IMR-90 (cell line): ENCODE measurements around the gene KCNJ4. TPM values are rescaled to one million over a fixed set of nuclear protein-coding genes. Genes with fewer than 3 reads are reported as not detected.

Source experiments
- ATAC-seq: fragments of 200-7000 bp; cut with Tn5 transposase; 2 replicates; pipeline ENCODE4 v1.9.1; 2020; ENCODE audit warnings: low read depth, mild to moderate bottlenecking, moderate library complexity
- BruUV-seq: library from RNA; stranded (reverse); fragments of 400-500 nt; replicated peaks from 2 replicates; lab custom pipeline; 2021; lab: Mats Ljungman, UMichigan
- CTCF ChIA-PET: fragments of 300-600 bp; formaldehyde crosslinking; extraction: SDS; loops from one replicate; lab custom pipeline; 2021; ENCODE audit warnings: antibody characterized with exemption; lab: Yijun Ruan, JAX
- POLR2A ChIA-PET: fragments of 300-600 bp; sonication (Branson Sonifier 250); formaldehyde crosslinking; loops from one replicate; lab custom pipeline; 2022; ENCODE audit warnings: antibody characterized with exemption; ENCODE audit not compliant: unreplicated experiment; lab: Charles Lee
- DNase-seq: peaks from one replicate; pipeline ENCODE4 v3.0.0; 2013
- H2AFZ ChIP-seq: replicated peaks from 2 replicates; pipeline ENCODE3; 2013; ENCODE audit warnings: low read length, mild to moderate bottlenecking; ENCODE audit not compliant: poor library complexity
- H2AK5ac ChIP-seq: 2 replicates; pipeline ENCODE4 v1.6.1; 2013; ENCODE audit warnings: low read depth, low read length, inconsistent platforms
- H2AK9ac ChIP-seq: replicated peaks from 2 replicates; pipeline ENCODE3; 2013; ENCODE audit warnings: mild to moderate bottlenecking, low read depth, low read length, moderate library complexity; ENCODE audit not compliant: poor library complexity
- H2BK120ac ChIP-seq: 2 replicates; pipeline ENCODE4 v1.6.1; 2013; ENCODE audit warnings: low read depth, low read length, inconsistent platforms
- H2BK15ac ChIP-seq: 3 replicates; pipeline ENCODE4 v1.6.1; 2013; ENCODE audit warnings: low read depth, low read length, inconsistent platforms
- H2BK20ac ChIP-seq: 2 replicates; pipeline ENCODE4 v1.6.1; 2013; ENCODE audit warnings: low read depth, mild to moderate bottlenecking, inconsistent platforms, low read length, moderate library complexity
- H2BK5ac ChIP-seq: 2 replicates; pipeline ENCODE4 v1.6.1; 2013; ENCODE audit warnings: mild to moderate bottlenecking, low read depth, low read length, inconsistent platforms; ENCODE audit not compliant: poor library complexity, severe bottlenecking
- H3K14ac ChIP-seq: replicated peaks from 2 replicates; pipeline ENCODE4 v1.6.1; 2013; ENCODE audit warnings: low read depth, low read length, inconsistent platforms
- H3K18ac ChIP-seq: 2 replicates; pipeline ENCODE4 v1.6.1; 2013; ENCODE audit warnings: low read depth, low read length, control low read depth
- H3K23ac ChIP-seq: 2 replicates; pipeline ENCODE4 v1.6.1; 2013; ENCODE audit warnings: low read depth, low read length, inconsistent platforms
- H3K27ac ChIP-seq: 2 replicates; pipeline ENCODE4 v1.5.1; 2013; ENCODE audit warnings: mild to moderate bottlenecking, control low read depth, low read length; ENCODE audit not compliant: insufficient read depth
- H3K27me3 ChIP-seq: 2 replicates; pipeline ENCODE4 v1.6.1; 2013; ENCODE audit warnings: low read length; ENCODE audit not compliant: control insufficient read depth, insufficient read depth
- H3K36me3 ChIP-seq: 2 replicates; pipeline ENCODE4 v1.6.1; 2013; ENCODE audit warnings: low read length, mixed read lengths; ENCODE audit not compliant: control insufficient read depth, insufficient read depth
- H3K4ac ChIP-seq: 2 replicates; pipeline ENCODE4 v1.6.1; 2013; ENCODE audit warnings: low read depth, low read length, inconsistent platforms
- H3K4me1 ChIP-seq: 2 replicates; pipeline ENCODE4 v1.6.1; 2013; ENCODE audit warnings: low read length, mixed read lengths; ENCODE audit not compliant: control insufficient read depth, insufficient read depth
- H3K4me2 ChIP-seq: 2 replicates; pipeline ENCODE4 v1.6.1; 2013; ENCODE audit warnings: low read depth, mild to moderate bottlenecking, control low read depth, low read length, moderate library complexity
- H3K4me3 ChIP-seq: 2 replicates; pipeline ENCODE4 v1.5.1; 2013; ENCODE audit warnings: low read depth, mild to moderate bottlenecking, control low read depth, low read length, moderate library complexity; ENCODE audit not compliant: insufficient read depth
- H3K56ac ChIP-seq: 2 replicates; pipeline ENCODE4 v1.6.1; 2013; ENCODE audit warnings: low read length, inconsistent platforms; ENCODE audit not compliant: insufficient read depth; ENCODE audit errors: extremely low read depth
- H3K79me1 ChIP-seq, 2 experiments: 2 replicates each; pipeline ENCODE4 v1.6.1; 2013; ENCODE audit warnings: low read length in 2 of 2, inconsistent platforms in 1 of 2, low read depth in 1 of 2
- H3K9ac ChIP-seq: 2 replicates; pipeline ENCODE4 v1.6.1; 2013; ENCODE audit warnings: low read depth, low read length, control low read depth
- H3K9me1 ChIP-seq: 2 replicates; pipeline ENCODE4 v1.6.1; 2013; ENCODE audit warnings: low read length, inconsistent platforms; ENCODE audit not compliant: insufficient read depth
- H3K9me3 ChIP-seq: 2 replicates; pipeline ENCODE4 v1.6.1; 2013; ENCODE audit warnings: low read length; ENCODE audit not compliant: control insufficient read depth, insufficient read depth
- H4K20me1 ChIP-seq: 2 replicates; pipeline ENCODE4 v1.6.1; 2013; ENCODE audit warnings: low read length, inconsistent platforms; ENCODE audit not compliant: insufficient read depth
- H4K5ac ChIP-seq: 2 replicates; pipeline ENCODE4 v1.6.1; 2013; ENCODE audit warnings: mild to moderate bottlenecking, low read depth, low read length, control low read depth
- H4K8ac ChIP-seq, 2 experiments: 2 replicates each; pipeline ENCODE4 v1.6.1; 2013; ENCODE audit warnings: low read depth in 2 of 2, low read length in 2 of 2, control low read depth in 1 of 2, inconsistent platforms in 1 of 2
- H4K91ac ChIP-seq: 2 replicates; pipeline ENCODE4 v1.6.1; 2013; ENCODE audit warnings: low read depth, low read length, inconsistent platforms; ENCODE audit not compliant: insufficient read depth
- BHLHE40 ChIP-seq: fragments of 150-350 bp; IDR thresholded peaks from 2 replicates; pipeline ENCODE4 v1.6.1; 2016; ENCODE audit warnings: mild to moderate bottlenecking, low read depth, low read length
- CEBPB ChIP-seq: IDR thresholded peaks from 2 replicates; pipeline ENCODE4 v1.6.1; 2012; ENCODE audit warnings: low read depth, low read length, improper control_type of control experiment
- CHD1 ChIP-seq: IDR thresholded peaks from 2 replicates; pipeline ENCODE4 v1.6.1; 2012; ENCODE audit warnings: low read depth, low read length, improper control_type of control experiment
- FOS ChIP-seq: fragments of 150-350 bp; IDR thresholded peaks from 2 replicates; pipeline ENCODE4 v1.6.1; 2016; ENCODE audit warnings: low read depth, low read length
- MAFK ChIP-seq: IDR thresholded peaks from 2 replicates; pipeline ENCODE4 v1.6.1; 2012; ENCODE audit warnings: low read depth, low read length, improper control_type of control experiment
- MAZ ChIP-seq: IDR thresholded peaks from 2 replicates; pipeline ENCODE4 v1.6.1; 2012; ENCODE audit warnings: low read depth, mild to moderate bottlenecking, low read length, improper control_type of control experiment, moderate library complexity, borderline replicate concordance
- MXI1 ChIP-seq: IDR thresholded peaks from 2 replicates; pipeline ENCODE4 v1.6.1; 2012; ENCODE audit warnings: low read depth, mild to moderate bottlenecking, low read length, moderate library complexity, borderline replicate concordance
- NFE2L2 ChIP-seq: fragments of 150-350 bp; IDR thresholded peaks from 2 replicates; pipeline ENCODE4 v1.6.1; 2016; ENCODE audit warnings: low read depth, mild to moderate bottlenecking, low read length
- POLR2A ChIP-seq: IDR thresholded peaks from 2 replicates; pipeline ENCODE4 v1.6.1; 2012; ENCODE audit warnings: mild to moderate bottlenecking, low read depth, low read length
- RAD21 ChIP-seq: IDR thresholded peaks from 2 replicates; pipeline ENCODE4 v1.6.1; 2012; ENCODE audit warnings: low read length, improper control_type of control experiment
- RCOR1 ChIP-seq: IDR thresholded peaks from 2 replicates; pipeline ENCODE4 v1.6.1; 2012; ENCODE audit warnings: mild to moderate bottlenecking, low read length, improper control_type of control experiment; ENCODE audit not compliant: insufficient replicate concordance
- RFX5 ChIP-seq: IDR thresholded peaks from 2 replicates; pipeline ENCODE4 v1.8.0; 2012; ENCODE audit warnings: low read depth, mild to moderate bottlenecking, low read length, moderate library complexity
- SMC3 ChIP-seq: fragments of 150-350 bp; IDR thresholded peaks from 2 replicates; pipeline ENCODE4 v1.6.1; 2016; ENCODE audit warnings: low read depth, mild to moderate bottlenecking, antibody characterized with exemption, low read length, moderate library complexity
- WGBS, 2 experiments: methylation state at CpG; one replicate each; pipeline versions ENCODE4 v1.1.5 to v1.1.7; 2013; ENCODE audit warnings: missing lambda C conversion rate in 2 of 2; ENCODE audit not compliant: insufficient read length in 1 of 2; ENCODE audit errors: extremely low coverage in 2 of 2; 5-methylcytosine and 5-hydroxymethylcytosine counted together
- dilution Hi-C: fragments of 300-500 bp; cut with HindIII; formaldehyde crosslinking; loops from one replicate; pipeline ENCODE4 v1.14.3; 2018; ENCODE audit warnings: low sequenced_read_pairs; ENCODE audit not compliant: unreplicated experiment
- in situ Hi-C: fragments of 300-500 bp; cut with MboI; formaldehyde crosslinking; loops from 3 replicates; pipeline ENCODE4 v1.14.3; 2019; ENCODE audit warnings: low sequenced_read_pairs, inconsistent platforms, mixed read lengths
- intact Hi-C: fragments of 100-400 bp; cut with micrococcal nuclease; formaldehyde crosslinking; loops from 2 replicates; pipeline ENCODE4 v1.10.0; 2022
- polyA plus RNA-seq, 3 experiments: library from polyadenylated mRNA; depleted of rRNA; stranded (reverse); fragments of >200 nt; gene quantifications; 2 replicates each; pipeline ENCODE4 v1.2.3, GENCODE V29; 2012; ENCODE audit warnings: low replicate concordance in 1 of 3
- total RNA-seq: library from RNA; depleted of rRNA; stranded (reverse); fragments of >200 nt; gene quantifications from 2 replicates; pipeline ENCODE4 v1.2.3, GENCODE V29; 2012
- TF ChIP-seq, protein P1 (sequence below): fragments of 150-350 bp; IDR thresholded peaks from 2 replicates; pipeline ENCODE4 v1.6.1; 2017; ENCODE audit warnings: mild to moderate bottlenecking, antibody characterized with exemption, low read length, low read depth
- TF ChIP-seq, protein P2 (sequence below): fragments of 150-350 bp; IDR thresholded peaks from 2 replicates; pipeline ENCODE4 v1.6.1; 2016; ENCODE audit warnings: low read depth, mild to moderate bottlenecking, low read length, moderate library complexity, borderline replicate concordance
- TF ChIP-seq, protein P3 (sequence below): conservative IDR thresholded peaks from 2 replicates; pipeline ENCODE4 v1.5.1; 2012; ENCODE audit warnings: mild to moderate bottlenecking, low read depth, low read length, improper control_type of control experiment

The KCNJ4 gene
- total and polyA plus RNA-seq, 2 of the 4 experiments (the other 2 are of a cell fraction) = not detected

DNA sequence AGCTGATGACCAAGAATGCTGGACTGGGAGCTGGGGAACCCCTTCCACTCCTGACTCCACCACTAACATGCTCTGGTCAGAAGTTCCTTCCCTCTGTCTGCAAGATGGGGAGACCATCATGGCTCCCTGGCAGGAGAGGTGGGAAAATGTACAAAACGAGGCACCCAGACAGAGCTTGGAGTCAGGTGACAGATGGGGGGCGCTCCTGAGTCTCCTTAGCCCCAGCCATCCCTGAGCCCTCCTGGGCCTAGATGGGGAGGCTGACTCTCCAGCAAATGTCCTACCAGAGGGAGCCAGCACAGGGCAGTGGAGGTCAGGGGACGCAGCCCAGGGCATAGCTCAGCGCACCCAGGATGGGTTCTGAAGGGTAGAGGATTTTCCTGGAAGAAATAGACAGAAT is 20.0 kb downstream of the KCNJ4 start:
- H3K4me3 ChIP-seq = no peak overlapping the region
- H2BK15ac ChIP-seq = no peak overlapping the region
- intact Hi-C loops = no loop called here
- no peak overlapping the region for H2AFZ ChIP-seq
- no peak overlapping the region for H3K4me2 ChIP-seq
- H3K18ac ChIP-seq = no peak overlapping the region
- H4K20me1 ChIP-seq = peaks cover 4% of the 10 kb centered on the region; the same call in 1 of the 2 replicates
- H4K8ac ChIP-seq = no peak overlapping the region
- H3K4me1 ChIP-seq = no peaks in the 10 kb centered on the region
- no peak overlapping the region for H2BK20ac ChIP-seq
- no peak overlapping the region for H4K5ac ChIP-seq
- H3K79me1 ChIP-seq = no peaks in the 10 kb centered on the region
- no peak overlapping the region for H3K27ac ChIP-seq
- in situ Hi-C loops = no loop called here
- H2AK5ac ChIP-seq = no peak overlapping the region
- no peak overlapping the region for H2AK9ac ChIP-seq
- peaks cover 25% of the 10 kb centered on the region for H3K27me3 ChIP-seq
- BruUV-seq = no TSS peak
- H3K9ac ChIP-seq = no peak overlapping the region
- H3K4ac ChIP-seq = no peak overlapping the region
- no peak overlapping the region for H4K91ac ChIP-seq
- ChIA-PET POLR2A (no interaction called here), CTCF (no interaction called here)
- H3K14ac ChIP-seq = no peak overlapping the region
- dilution Hi-C loops = no loop called here
- H3K36me3 ChIP-seq = no peaks in the 10 kb centered on the region
- ATAC-seq (no peak), DNase-seq (no peak)
- H2BK120ac ChIP-seq = no peak overlapping the region
- H3K23ac ChIP-seq = no peak overlapping the region
- H3K56ac ChIP-seq = no peak overlapping the region
- H3K9me1 ChIP-seq = no peaks in the 10 kb centered on the region
- H2BK5ac ChIP-seq = no peak overlapping the region
- TF ChIP-seq CEBPB = no peak
- no peak for TF ChIP-seq CHD1
- TF ChIP-seq BHLHE40 = no peak
- TF ChIP-seq, protein P1, sequence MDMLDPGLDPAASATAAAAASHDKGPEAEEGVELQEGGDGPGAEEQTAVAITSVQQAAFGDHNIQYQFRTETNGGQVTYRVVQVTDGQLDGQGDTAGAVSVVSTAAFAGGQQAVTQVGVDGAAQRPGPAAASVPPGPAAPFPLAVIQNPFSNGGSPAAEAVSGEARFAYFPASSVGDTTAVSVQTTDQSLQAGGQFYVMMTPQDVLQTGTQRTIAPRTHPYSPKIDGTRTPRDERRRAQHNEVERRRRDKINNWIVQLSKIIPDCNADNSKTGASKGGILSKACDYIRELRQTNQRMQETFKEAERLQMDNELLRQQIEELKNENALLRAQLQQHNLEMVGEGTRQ = no peak
- no peak for TF ChIP-seq MAFK
- TF ChIP-seq, protein P2, sequence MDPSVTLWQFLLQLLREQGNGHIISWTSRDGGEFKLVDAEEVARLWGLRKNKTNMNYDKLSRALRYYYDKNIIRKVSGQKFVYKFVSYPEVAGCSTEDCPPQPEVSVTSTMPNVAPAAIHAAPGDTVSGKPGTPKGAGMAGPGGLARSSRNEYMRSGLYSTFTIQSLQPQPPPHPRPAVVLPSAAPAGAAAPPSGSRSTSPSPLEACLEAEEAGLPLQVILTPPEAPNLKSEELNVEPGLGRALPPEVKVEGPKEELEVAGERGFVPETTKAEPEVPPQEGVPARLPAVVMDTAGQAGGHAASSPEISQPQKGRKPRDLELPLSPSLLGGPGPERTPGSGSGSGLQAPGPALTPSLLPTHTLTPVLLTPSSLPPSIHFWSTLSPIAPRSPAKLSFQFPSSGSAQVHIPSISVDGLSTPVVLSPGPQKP = no peak
- TF ChIP-seq FOS = no peak
- no peak for TF ChIP-seq NFE2L2
- TF ChIP-seq RCOR1 = no peak
- no peak for TF ChIP-seq MAZ
- no peak for TF ChIP-seq SMC3
- no peak for TF ChIP-seq RAD21
- TF ChIP-seq, protein P3, sequence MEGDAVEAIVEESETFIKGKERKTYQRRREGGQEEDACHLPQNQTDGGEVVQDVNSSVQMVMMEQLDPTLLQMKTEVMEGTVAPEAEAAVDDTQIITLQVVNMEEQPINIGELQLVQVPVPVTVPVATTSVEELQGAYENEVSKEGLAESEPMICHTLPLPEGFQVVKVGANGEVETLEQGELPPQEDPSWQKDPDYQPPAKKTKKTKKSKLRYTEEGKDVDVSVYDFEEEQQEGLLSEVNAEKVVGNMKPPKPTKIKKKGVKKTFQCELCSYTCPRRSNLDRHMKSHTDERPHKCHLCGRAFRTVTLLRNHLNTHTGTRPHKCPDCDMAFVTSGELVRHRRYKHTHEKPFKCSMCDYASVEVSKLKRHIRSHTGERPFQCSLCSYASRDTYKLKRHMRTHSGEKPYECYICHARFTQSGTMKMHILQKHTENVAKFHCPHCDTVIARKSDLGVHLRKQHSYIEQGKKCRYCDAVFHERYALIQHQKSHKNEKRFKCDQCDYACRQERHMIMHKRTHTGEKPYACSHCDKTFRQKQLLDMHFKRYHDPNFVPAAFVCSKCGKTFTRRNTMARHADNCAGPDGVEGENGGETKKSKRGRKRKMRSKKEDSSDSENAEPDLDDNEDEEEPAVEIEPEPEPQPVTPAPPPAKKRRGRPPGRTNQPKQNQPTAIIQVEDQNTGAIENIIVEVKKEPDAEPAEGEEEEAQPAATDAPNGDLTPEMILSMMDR = no peak
- TF ChIP-seq POLR2A = no peak
- no peak for TF ChIP-seq MXI1
- TF ChIP-seq RFX5 = no peak
- H3K9me3 ChIP-seq = no peaks in the 10 kb centered on the region
- WGBS, 2 experiments = no CpG with 5 or more reads among the region's 4 CpGs
